Neutrophil (primary cell): Measurements from ENCODE around the gene GNAQ.

Experiments used
- H3K27ac ChIP-seq: fragments of 200-600 bp; sonication (generic); 2 replicates; pipeline ENCODE4 v1.5.1; 2016; ENCODE audit warnings: mild to moderate bottlenecking, moderate library complexity
- H3K27me3 ChIP-seq: fragments of 200-600 bp; sonication (generic); 2 replicates; pipeline ENCODE4 v1.6.0; 2016; ENCODE audit warnings: mild to moderate bottlenecking
- H3K36me3 ChIP-seq: fragments of 200-600 bp; sonication (generic); 2 replicates; pipeline ENCODE4 v1.5.1; 2017
- H3K4me1 ChIP-seq, 2 experiments: fragments of 200-600 bp in 1 of 2; sonication (generic) in 1 of 2; 1 replicate in 1 of 2; 2 replicates in 1 of 2; pipeline versions ENCODE4 v1.5.1 to v1.6.1; 2013 to 2016; ENCODE audit warnings: low read depth in 1 of 2, low read length in 1 of 2, mild to moderate bottlenecking in 1 of 2, moderate library complexity in 1 of 2; ENCODE audit not compliant: control insufficient read depth in 1 of 2, insufficient read depth in 1 of 2
- H3K4me3 ChIP-seq, 2 experiments: fragments of 200-600 bp in 1 of 2; sonication (generic) in 1 of 2; 1 replicate in 1 of 2; 2 replicates in 1 of 2; pipeline ENCODE4 v1.5.1; 2013 to 2016; ENCODE audit warnings: low read depth in 1 of 2, low read length in 1 of 2, mild to moderate bottlenecking in 1 of 2, moderate library complexity in 1 of 2
- H3K9me3 ChIP-seq: fragments of 200-600 bp; sonication (generic); 2 replicates; pipeline ENCODE4 v1.5.1; 2016
- CTCF ChIP-seq: fragments of 200-600 bp; sonication (generic); IDR thresholded peaks from 2 replicates; pipeline ENCODE4 v1.5.1; 2016; ENCODE audit warnings: antibody characterized with exemption

The GNAQ gene

GRCh38 chr9:77772646-77773045 is 259.0 kb downstream of the GNAQ start:
- H3K36me3 ChIP-seq: peaks cover 12% of the 10 kb centered on the region
- TF ChIP-seq CTCF: no peak
- H3K27me3 ChIP-seq: no peaks in the 10 kb centered on the region
- no peak overlapping the region for H3K4me3 ChIP-seq
- no peak overlapping the region for H3K27ac ChIP-seq
- H3K9me3 ChIP-seq: no peaks in the 10 kb centered on the region
- peaks cover 16 to 20% of the 10 kb centered on the region in 2 experiments for H3K4me1 ChIP-seq

- H3K4me3 ChIP-seq: no peak overlapping the region
- H3K27ac ChIP-seq: peak overlapping the region; percentile 7
- H3K36me3 ChIP-seq: peaks cover 18% of the 10 kb centered on the region
- H3K4me1 ChIP-seq: peaks cover 16 to 20% of the 10 kb centered on the region in 2 experiments
- no peaks in the 10 kb centered on the region for H3K27me3 ChIP-seq
- no peaks in the 10 kb centered on the region for H3K9me3 ChIP-seq
- no peak for TF ChIP-seq CTCF
Measured at GRCh38 chr9:77771171-77771570, 260.4 kb downstream of the GNAQ start.

- TF ChIP-seq CTCF: no peak
- H3K4me1 ChIP-seq: peaks cover 16 to 20% of the 10 kb centered on the region in 2 experiments
- no peak overlapping the region for H3K4me3 ChIP-seq
- peak overlapping the region; percentile 57 for H3K27ac ChIP-seq
- H3K36me3 ChIP-seq: peaks cover 18% of the 10 kb centered on the region
- H3K9me3 ChIP-seq: no peaks in the 10 kb centered on the region
- no peaks in the 10 kb centered on the region for H3K27me3 ChIP-seq
Measured at GRCh38 chr9:77770340-77770739, 261.3 kb downstream of the GNAQ start.

- no peaks in the 10 kb centered on the region for H3K27me3 ChIP-seq
- peaks cover 16 to 20% of the 10 kb centered on the region in 2 experiments for H3K4me1 ChIP-seq
- H3K4me3 ChIP-seq: no peak overlapping the region
- no peak for TF ChIP-seq CTCF
- H3K36me3 ChIP-seq: peaks cover 18% of the 10 kb centered on the region
- no peaks in the 10 kb centered on the region for H3K9me3 ChIP-seq
- H3K27ac ChIP-seq: peak overlapping the region; percentile 57
Measured at GRCh38 chr9:77769246-77769645, 262.4 kb downstream of the GNAQ start.

GRCh38 chr9:77766587-77766986 is 265.0 kb downstream of the GNAQ start:
- Histone ChIP-seq H3K27me3 (no peaks in the 10 kb centered on the region), H3K4me3 (no peak overlapping the region), H3K27ac (no peak overlapping the region), H3K36me3 (peaks cover 19% of the 10 kb centered on the region), H3K9me3 (no peaks in the 10 kb centered on the region), H3K4me1 (peaks cover 16 to 20% of the 10 kb centered on the region in 2 experiments)
- TF ChIP-seq CTCF: no peak

GRCh38 chr9:77765781-77766259 is 265.8 kb downstream of the GNAQ start:
- Histone ChIP-seq H3K36me3 (peaks cover 14% of the 10 kb centered on the region), H3K4me3 (no peak overlapping the region), H3K9me3 (no peaks in the 10 kb centered on the region), H3K27me3 (no peaks in the 10 kb centered on the region), H3K4me1 (peaks cover 16 to 20% of the 10 kb centered on the region in 2 experiments), H3K27ac (no peak overlapping the region)
- no peak for TF ChIP-seq CTCF
